HEK293 (cell line): Measurements from ENCODE around the gene RASGRP3.

Source experiments
- BCL11B ChIP-seq: fragments of 450-650 bp; formaldehyde crosslinking; IDR thresholded peaks from 2 replicates; pipeline ENCODE4 v1.5.1; 2016; ENCODE audit warnings: low read depth, missing biosample characterization, missing genetic modification characterization
- CTCF ChIP-seq: fragments of 450-650 bp; formaldehyde crosslinking; IDR thresholded peaks from 2 replicates; pipeline ENCODE4 v1.5.1; 2016; ENCODE audit warnings: missing biosample characterization, missing genetic modification characterization
- PBX3 ChIP-seq: sonication (generic); formaldehyde crosslinking; IDR thresholded peaks from 2 replicates; pipeline ENCODE4 v1.8.1; 2022; ENCODE audit warnings: mild to moderate bottlenecking, moderate library complexity, missing genetic modification reagents
- REPIN1 ChIP-seq: fragments of 450-650 bp; formaldehyde crosslinking; IDR thresholded peaks from 2 replicates; pipeline ENCODE4 v1.5.1; 2017; ENCODE audit warnings: missing biosample characterization, missing genetic modification characterization, low read depth
- YY1 ChIP-seq: fragments of 450-650 bp; formaldehyde crosslinking; IDR thresholded peaks from 2 replicates; pipeline ENCODE4 v1.5.1; 2018; ENCODE audit warnings: missing biosample characterization, missing genetic modification characterization
- ZBTB17 ChIP-seq: fragments of 450-650 bp; formaldehyde crosslinking; IDR thresholded peaks from 2 replicates; pipeline ENCODE4 v1.5.1; 2016; ENCODE audit warnings: missing biosample characterization, missing genetic modification characterization
- ZBTB7A ChIP-seq: fragments of 450-650 bp; formaldehyde crosslinking; IDR thresholded peaks from 2 replicates; pipeline ENCODE4 v1.5.1; 2016; ENCODE audit warnings: low read depth, missing biosample characterization, missing genetic modification characterization
- ZNF423 ChIP-seq: fragments of 450-650 bp; formaldehyde crosslinking; IDR thresholded peaks from 2 replicates; pipeline ENCODE4 v1.5.1; 2016; ENCODE audit warnings: missing biosample characterization, missing genetic modification characterization
- ZNF785 ChIP-seq: fragments of 450-650 bp; formaldehyde crosslinking; IDR thresholded peaks from 2 replicates; pipeline ENCODE4 v1.5.1; 2016; ENCODE audit warnings: missing biosample characterization, missing genetic modification characterization

- no peak for TF ChIP-seq CTCF (tag by site-specific recombination)
- no peak for TF ChIP-seq PBX3 (CRISPR knock-in tag)
- TF ChIP-seq ZBTB7A: no peak
- TF ChIP-seq BCL11B (tag by site-specific recombination): no peak
- no peak for TF ChIP-seq REPIN1 (tag by site-specific recombination)
- TF ChIP-seq ZNF785: no peak
- no peak for TF ChIP-seq ZNF423
- no peak for TF ChIP-seq YY1 (tag by site-specific recombination)
- no peak for TF ChIP-seq ZBTB17 (tag by site-specific recombination)
These were observed 18.6 kb downstream of the RASGRP3 start for GRCh38 chr2:33494877-33495641.
